K562 (cell line): ENCODE data around the gene ZNF649. TPM values are rescaled to one million over a fixed set of nuclear protein-coding genes. Genes with fewer than 3 reads are reported as not detected.

Experiments used
- ATAC-seq: fragments of 200-7000 bp; cut with Tn5 transposase; 3 replicates; pipeline ENCODE4 v1.9.1; 2020; ENCODE audit warnings: moderate library complexity
- BruUV-seq: library from RNA; stranded (reverse); fragments of 400-500 nt; replicated peaks from 2 replicates; lab custom pipeline; 2021; lab: Mats Ljungman, UMichigan
- CTCF ChIA-PET: fragments of 300-600 bp; formaldehyde crosslinking; extraction: SDS; loops from one replicate; lab custom pipeline; 2021; ENCODE audit warnings: low intra/inter-chr PET ratio; lab: Yijun Ruan, JAX
- POLR2A ChIA-PET: fragments of 300-600, 350-650 bp; sonication (Branson Sonifier 250); formaldehyde crosslinking; extraction: SDS; loops from one replicate; lab custom pipeline; 2021; ENCODE audit warnings: antibody characterized with exemption, inconsistent platforms; lab: Yijun Ruan, JAX
- DNase-seq, 4 experiments: peaks; one replicate each; pipeline versions ENCODE4 v3.0.0 to v3.0.0-alpha.2; 2011 to 2018; ENCODE audit warnings: low spot score in 3 of 4, mixed read lengths in 3 of 4; ENCODE audit errors: extremely low read depth in 1 of 4
- FAIRE-seq: peaks from 2 replicates; lab custom pipeline; 2011; peaks lifted over from hg19 to GRCh38; lab: Jason Lieb, UNC
- H2AFZ ChIP-seq: 2 replicates; pipeline ENCODE4 v1.6.0; 2011; ENCODE audit warnings: low read depth, low read length, control low read depth, inconsistent platforms
- H3K27ac ChIP-seq: fragments of 200-600 bp; 3 replicates; pipeline ENCODE4 v1.8.0; 2011; ENCODE audit warnings: low read depth, mild to moderate bottlenecking, control low read depth, inconsistent platforms, low read length, moderate library complexity, mixed read lengths; ENCODE audit errors: extremely low read depth
- H3K27me3 ChIP-seq, 2 experiments: fragments of 300-600 bp in 1 of 2; 2 replicates in 1 of 2; 3 replicates in 1 of 2; pipeline versions ENCODE4 v1.6.0 to v1.8.0; 2011; ENCODE audit warnings: inconsistent platforms in 2 of 2, low read length in 2 of 2, mild to moderate bottlenecking in 1 of 2, mixed read lengths in 1 of 2, moderate library complexity in 1 of 2; ENCODE audit not compliant: control insufficient read depth in 2 of 2, insufficient read depth in 2 of 2
- H3K36me3 ChIP-seq: fragments of 300-600 bp; 3 replicates; pipeline ENCODE4 v1.8.0; 2011; ENCODE audit warnings: mild to moderate bottlenecking, low read length, inconsistent platforms; ENCODE audit not compliant: control insufficient read depth, insufficient read depth
- H3K4me1 ChIP-seq, 2 experiments: fragments of 200-600 bp in 1 of 2; replicated peaks in 1 of 2; 2 replicates in 1 of 2; 3 replicates in 1 of 2; pipeline versions ENCODE4 v1.5.1 to v1.8.0; 2011; ENCODE audit warnings: inconsistent platforms in 2 of 2, low read length in 2 of 2, mild to moderate bottlenecking in 1 of 2, mixed read lengths in 1 of 2, moderate library complexity in 1 of 2; ENCODE audit not compliant: control insufficient read depth in 2 of 2, insufficient read depth in 2 of 2
- H3K4me2 ChIP-seq: 2 replicates; pipeline ENCODE4 v1.6.1; 2011; ENCODE audit warnings: low read length, control low read depth, inconsistent platforms, mixed read lengths; ENCODE audit not compliant: insufficient read depth
- H3K4me3 ChIP-seq: fragments of 200-600 bp; sonication (generic), shearing (Covaris generic); 2 replicates; pipeline ENCODE4 v1.5.1; 2016; ENCODE audit warnings: control low read depth, inconsistent platforms
- H3K79me2 ChIP-seq: fragments of 200-600 bp; 3 replicates; pipeline ENCODE4 v1.8.0; 2011; ENCODE audit warnings: low read length, inconsistent platforms; ENCODE audit not compliant: control insufficient read depth, insufficient read depth
- H3K9ac ChIP-seq, 2 experiments: 2 replicates each; pipeline versions ENCODE4 v1.6.0 to v1.6.1; 2011; ENCODE audit warnings: low read depth in 2 of 2, low read length in 2 of 2, control low read depth in 1 of 2, inconsistent platforms in 1 of 2, mild to moderate bottlenecking in 1 of 2, mixed read lengths in 1 of 2; ENCODE audit not compliant: insufficient read depth in 1 of 2
- H3K9me1 ChIP-seq: one replicate; pipeline ENCODE4 v1.6.0; 2011; ENCODE audit warnings: inconsistent platforms, mild to moderate bottlenecking, low read length, moderate library complexity; ENCODE audit not compliant: control insufficient read depth, insufficient read depth
- H3K9me3 ChIP-seq: replicated peaks from 2 replicates; pipeline ENCODE4 v1.5.1; 2011; ENCODE audit warnings: low read depth, low read length, inconsistent platforms; ENCODE audit not compliant: control insufficient read depth, insufficient read depth
- H4K20me1 ChIP-seq: replicated peaks from 2 replicates; pipeline ENCODE4 v1.6.1; 2011; ENCODE audit warnings: low read length, inconsistent platforms, mixed read lengths; ENCODE audit not compliant: control insufficient read depth, insufficient read depth
- ATF1 ChIP-seq, 2 experiments: fragments of 450-650 bp in 1 of 2; IDR thresholded peaks; 2 replicates each; pipeline ENCODE4 v1.6.1; 2016; ENCODE audit warnings: missing compliant biosample characterization in 1 of 2, missing genetic modification characterization in 1 of 2
- BCOR ChIP-seq: fragments of 450-650 bp; IDR thresholded peaks from 2 replicates; pipeline ENCODE4 v1.6.1; 2016
- CREB5 ChIP-seq: fragments of 250-450 bp; sonication (Bioruptor Pico); IDR thresholded peaks from 2 replicates; pipeline ENCODE4 v1.5.0; 2020; ENCODE audit warnings: mild to moderate bottlenecking
- CREM ChIP-seq: IDR thresholded peaks from 2 replicates; pipeline ENCODE4 v1.6.1; 2014; ENCODE audit warnings: antibody characterized with exemption, low read depth
- ETV1 ChIP-seq: fragments of 450-650 bp; conservative IDR thresholded peaks from 2 replicates; pipeline ENCODE4 v1.6.1; 2016; ENCODE audit warnings: missing genetic modification characterization, control low read depth, low read depth, missing compliant biosample characterization
- GABPB1 ChIP-seq: sonication (generic); formaldehyde crosslinking; IDR thresholded peaks from 2 replicates; pipeline ENCODE4 v1.8.0; 2022; ENCODE audit warnings: mild to moderate bottlenecking, missing genetic modification reagents
- HNRNPK ChIP-seq: fragments of 200-400 bp; formaldehyde crosslinking; IDR thresholded peaks from one replicate; pipeline ENCODE4 v1.6.1; 2018; ENCODE audit warnings: mild to moderate bottlenecking, low read depth, low read length; ENCODE audit not compliant: poor library complexity, severe bottlenecking
- L3MBTL2 ChIP-seq: fragments of 450-650 bp; IDR thresholded peaks from 2 replicates; pipeline ENCODE4 v1.6.1; 2016; ENCODE audit warnings: mild to moderate bottlenecking, moderate library complexity
- MCM7 ChIP-seq, 2 experiments: fragments of 450-650 bp; IDR thresholded peaks; 2 replicates each; pipeline ENCODE4 v1.6.1; 2016 to 2018
- MTA1 ChIP-seq: fragments of 450-650 bp; IDR thresholded peaks from 2 replicates; pipeline ENCODE4 v1.6.1; 2017; ENCODE audit warnings: borderline replicate concordance
- RBBP5 ChIP-seq: fragments of 200-600 bp; sonication (generic); IDR thresholded peaks from 2 replicates; pipeline ENCODE4 v1.6.1; 2012; ENCODE audit warnings: borderline replicate concordance, mild to moderate bottlenecking, low read length, control low read depth, inconsistent platforms; ENCODE audit not compliant: insufficient read depth, poor library complexity, severe bottlenecking
- RBM22 ChIP-seq: fragments of 200-400 bp; formaldehyde crosslinking; IDR thresholded peaks from 2 replicates; pipeline ENCODE4 v1.6.1; 2018; ENCODE audit warnings: low read length, low read depth; ENCODE audit not compliant: poor library complexity, severe bottlenecking
- RFX1 ChIP-seq: fragments of 450-650 bp; IDR thresholded peaks from 2 replicates; pipeline ENCODE4 v1.6.1; 2016; ENCODE audit warnings: mild to moderate bottlenecking, moderate library complexity
- SMARCC2 ChIP-seq: fragments of 450-650 bp; IDR thresholded peaks from 2 replicates; pipeline ENCODE4 v1.6.1; 2017; ENCODE audit warnings: antibody characterized with exemption, moderate library complexity, mild to moderate bottlenecking, low read depth
- ZBED1 ChIP-seq: IDR thresholded peaks from 2 replicates; pipeline ENCODE4 v1.6.1; 2014
- ZNF41 ChIP-seq: fragments of 250-450 bp; sonication (Bioruptor Pico); conservative IDR thresholded peaks from 2 replicates; pipeline ENCODE4 v1.4.0; 2020; ENCODE audit warnings: mild to moderate bottlenecking
- ZNF551 ChIP-seq: fragments of 250-450 bp; sonication (Bioruptor Pico); IDR thresholded peaks from 2 replicates; pipeline ENCODE4 v1.5.0; 2021; ENCODE audit warnings: mild to moderate bottlenecking, moderate library complexity
- WGBS: fragments of 100-300 bp; shearing (Covaris generic); methylation state at CpG from one replicate; pipeline ENCODE4 v1.1.6; 2016; ENCODE audit warnings: low coverage, mixed read lengths; ENCODE audit not compliant: insufficient coverage; ENCODE audit errors: missing lambda C conversion rate; 5-methylcytosine and 5-hydroxymethylcytosine counted together
- in situ Hi-C: fragments of 300-500 bp; cut with MboI; formaldehyde crosslinking; loops from 4 replicates; pipeline ENCODE4 v1.15.0; 2018; ENCODE audit warnings: inconsistent platforms, mixed read lengths
- intact Hi-C: fragments of 100-400 bp; cut with micrococcal nuclease; formaldehyde crosslinking; loops from 2 replicates; pipeline ENCODE4 v1.14.2; 2022
- polyA plus RNA-seq, 8 experiments: library from polyadenylated mRNA; depleted of rRNA in 4 of 8; stranded (reverse) in 5 of 8; unstranded in 3 of 8; fragments of >200 nt; fragmentation: Nextera tagmentation in 2 of 8; fragmentation: Illumina TruSeq in 1 of 8; extraction: Ambion mirVana in 2 of 8; extraction: Trizol in 1 of 8; gene quantifications; 2 replicates each; pipeline versions ENCODE4 v1.2.1 to v1.2.3, GENCODE V29; 2011 to 2014; ENCODE audit warnings: inconsistent platforms in 1 of 8, missing spikeins in 1 of 8
- total RNA-seq, 7 experiments: library from RNA; depleted of rRNA in 6 of 7; stranded (reverse); fragments of >200 nt in 6 of 7; fragmentation: Illumina TruSeq in 2 of 7; extraction: Trizol in 2 of 7; gene quantifications; 2 replicates each; pipeline versions ENCODE4 v1.2.1 to v1.2.3, GENCODE V29; 2011 to 2021; ENCODE audit warnings: low replicate concordance in 1 of 7
- TF ChIP-seq, protein P1 (sequence below): fragments of 450-650 bp; formaldehyde crosslinking; conservative IDR thresholded peaks from 2 replicates; pipeline ENCODE4 v1.4.0; 2022; ENCODE audit warnings: mild to moderate bottlenecking, missing genetic modification characterization
- TF ChIP-seq, protein P2 (sequence below): fragments of 450-650 bp; IDR thresholded peaks from 2 replicates; pipeline ENCODE4 v1.6.1; 2014; ENCODE audit warnings: low read depth, mild to moderate bottlenecking, moderate library complexity, borderline replicate concordance
- TF ChIP-seq, protein P3 (sequence below): fragments of 250-450 bp; sonication (Bioruptor Pico); IDR thresholded peaks from 2 replicates; pipeline ENCODE4 v1.5.0; 2021

Gene ZNF649
- total and polyA plus RNA-seq, 9 of the 15 experiments (the other 6 are each of a cell fraction or from before 2014, with no cell fraction given) = 1.4 to 14.9 (median 8.3) TPM

- no TSS peak for BruUV-seq
- intact Hi-C loops (no loop called here), in situ Hi-C loops (no loop called here)
- Histone ChIP-seq H2AFZ (no peak overlapping the region), H4K20me1 (no peaks in the 10 kb centered on the region), H3K27me3 (no peaks in the 10 kb centered on the region), H3K9ac (no peak overlapping the region), H3K4me1 (peaks cover 0 to 3% of the 10 kb centered on the region in 2 experiments; a peak in 1 of 5 replicates), H3K4me3 (no peak overlapping the region), H3K27ac (no peak overlapping the region), H3K36me3 (peaks cover 9% of the 10 kb centered on the region; the same call in 2 of the 3 replicates), H3K9me3 (peaks cover 26% of the 10 kb centered on the region), H3K4me2 (no peak overlapping the region), H3K79me2 (no peaks in the 10 kb centered on the region), H3K9me1 (no peaks in the 10 kb centered on the region)
- peak in 1 of 4 experiments; percentile 12 for DNase-seq
- WGBS = 36% methylated on average over 18 of the region's 25 CpGs
- ChIA-PET CTCF (no interaction called here), POLR2A (no interaction called here)
- FAIRE-seq = no peak
- ATAC-seq = no peak
- TF ChIP-seq L3MBTL2 (no peak), SMARCC2 (no peak), RBBP5 (no peak), CREB5 (no peak), ZNF551 (no peak), RFX1 (0 out of 2 replicates have a peak, but pooled peaks have one; percentile 4), MCM7 (IDR thresholded peaks at IDR 0.05) (no peak), CREM (0 out of 2 replicates have a peak, but pooled peaks have one; percentile 20), ATF1 (CRISPR knock-in tag; IDR thresholded peaks at IDR 0.05) (no peak), ATF1 (tag; IDR thresholded peaks at IDR 0.05) (0 out of 2 replicates have a peak, but pooled peaks have one; percentile 37), RBM22 (no peak), ZBED1 (no peak), ZNF41 (CRISPR knock-in tag) (no peak), BCOR (no peak), HNRNPK (no peak), GABPB1 (CRISPR knock-in tag) (no peak), MTA1 (no peak), ETV1 (tag) (no peak)
- TF ChIP-seq, protein P1, sequence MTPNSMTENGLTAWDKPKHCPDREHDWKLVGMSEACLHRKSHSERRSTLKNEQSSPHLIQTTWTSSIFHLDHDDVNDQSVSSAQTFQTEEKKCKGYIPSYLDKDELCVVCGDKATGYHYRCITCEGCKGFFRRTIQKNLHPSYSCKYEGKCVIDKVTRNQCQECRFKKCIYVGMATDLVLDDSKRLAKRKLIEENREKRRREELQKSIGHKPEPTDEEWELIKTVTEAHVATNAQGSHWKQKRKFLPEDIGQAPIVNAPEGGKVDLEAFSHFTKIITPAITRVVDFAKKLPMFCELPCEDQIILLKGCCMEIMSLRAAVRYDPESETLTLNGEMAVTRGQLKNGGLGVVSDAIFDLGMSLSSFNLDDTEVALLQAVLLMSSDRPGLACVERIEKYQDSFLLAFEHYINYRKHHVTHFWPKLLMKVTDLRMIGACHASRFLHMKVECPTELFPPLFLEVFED = no peak
- TF ChIP-seq, protein P2, sequence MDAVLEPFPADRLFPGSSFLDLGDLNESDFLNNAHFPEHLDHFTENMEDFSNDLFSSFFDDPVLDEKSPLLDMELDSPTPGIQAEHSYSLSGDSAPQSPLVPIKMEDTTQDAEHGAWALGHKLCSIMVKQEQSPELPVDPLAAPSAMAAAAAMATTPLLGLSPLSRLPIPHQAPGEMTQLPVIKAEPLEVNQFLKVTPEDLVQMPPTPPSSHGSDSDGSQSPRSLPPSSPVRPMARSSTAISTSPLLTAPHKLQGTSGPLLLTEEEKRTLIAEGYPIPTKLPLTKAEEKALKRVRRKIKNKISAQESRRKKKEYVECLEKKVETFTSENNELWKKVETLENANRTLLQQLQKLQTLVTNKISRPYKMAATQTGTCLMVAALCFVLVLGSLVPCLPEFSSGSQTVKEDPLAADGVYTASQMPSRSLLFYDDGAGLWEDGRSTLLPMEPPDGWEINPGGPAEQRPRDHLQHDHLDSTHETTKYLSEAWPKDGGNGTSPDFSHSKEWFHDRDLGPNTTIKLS = no peak
- TF ChIP-seq, protein P3, sequence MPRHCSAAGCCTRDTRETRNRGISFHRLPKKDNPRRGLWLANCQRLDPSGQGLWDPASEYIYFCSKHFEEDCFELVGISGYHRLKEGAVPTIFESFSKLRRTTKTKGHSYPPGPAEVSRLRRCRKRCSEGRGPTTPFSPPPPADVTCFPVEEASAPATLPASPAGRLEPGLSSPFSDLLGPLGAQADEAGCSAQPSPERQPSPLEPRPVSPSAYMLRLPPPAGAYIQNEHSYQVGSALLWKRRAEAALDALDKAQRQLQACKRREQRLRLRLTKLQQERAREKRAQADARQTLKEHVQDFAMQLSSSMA (CRISPR knock-in tag) = no peak
Measured at GRCh38 chr19:51948975-51949374, 44.2 kb upstream of the ZNF649 start.
